Activated CD4-positive, alpha-beta T cell treated with anti-CD3 and anti-CD28 coated beads, Interleukin-2, amount 50 U/mL, for 16 hours (primary cell): ENCODE measurements around the gene ZNF133.

Experiments used
- DNase-seq: peaks from one replicate; pipeline ENCODE4 v3.0.0-alpha.2; 2020

ZNF133 gene

GRCh38 chr20:18364768-18365167 is 76.4 kb downstream of the ZNF133 start:
- DNase-seq = no peak
